Endothelial cell of umbilical vein (primary cell): Measurements from ENCODE around the gene OTUB1.
"Not testable (repeated sequence)": the region's sequence is repeated elsewhere in the genome, so short reads cannot be mapped to it uniquely, and the experiment has no call there.

Experiments
- MAX ChIP-seq: IDR thresholded peaks from 2 replicates; pipeline ENCODE4 v1.6.1; 2011; ENCODE audit not compliant: insufficient read depth, insufficient read length
- MYC ChIP-seq: IDR thresholded peaks from one replicate; pipeline ENCODE4 v1.6.1; 2011; ENCODE audit warnings: mild to moderate bottlenecking, low read depth, low read length
- POLR2A ChIP-seq: IDR thresholded peaks from 2 replicates; pipeline ENCODE4 v1.6.1; 2012; ENCODE audit warnings: low read depth, mild to moderate bottlenecking, control low read depth, low read length
- POLR2AphosphoS5 ChIP-seq: IDR thresholded peaks from 2 replicates; pipeline ENCODE4 v1.6.1; 2012; ENCODE audit warnings: low read depth, mild to moderate bottlenecking, control low read depth, low read length, moderate library complexity; ENCODE audit not compliant: insufficient read depth
- TF ChIP-seq, protein P1 (sequence below), 2 donors: IDR thresholded peaks; 1 replicate in 1 of 2; 2 replicates in 1 of 2; pipeline ENCODE4 v1.5.1; 2011; ENCODE audit warnings: low read length in 2 of 2, mild to moderate bottlenecking in 2 of 2, moderate library complexity in 2 of 2, control low read depth in 1 of 2, inconsistent platforms in 1 of 2, low read depth in 1 of 2; ENCODE audit not compliant: insufficient read depth in 1 of 2; ENCODE audit errors: extremely low read depth in 1 of 2

DNA sequence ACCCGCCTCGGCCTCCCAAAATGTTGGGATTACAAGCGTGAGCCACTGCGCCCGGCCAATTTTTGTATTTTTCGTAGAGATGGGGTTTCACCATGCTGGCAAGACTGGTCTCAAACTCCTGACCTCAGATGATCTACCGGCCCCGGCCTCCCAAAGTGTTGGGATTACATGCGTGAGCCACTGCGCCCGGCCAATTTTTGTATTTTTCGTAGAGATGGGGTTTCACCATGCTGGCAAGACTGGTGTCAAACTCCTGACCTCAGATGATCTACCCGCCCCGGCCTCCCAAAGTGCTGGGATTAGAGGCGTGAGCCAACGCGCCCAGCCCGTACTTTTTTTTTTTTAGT, 12.4 kb upstream of the OTUB1 start:
- TF ChIP-seq, protein P1, sequence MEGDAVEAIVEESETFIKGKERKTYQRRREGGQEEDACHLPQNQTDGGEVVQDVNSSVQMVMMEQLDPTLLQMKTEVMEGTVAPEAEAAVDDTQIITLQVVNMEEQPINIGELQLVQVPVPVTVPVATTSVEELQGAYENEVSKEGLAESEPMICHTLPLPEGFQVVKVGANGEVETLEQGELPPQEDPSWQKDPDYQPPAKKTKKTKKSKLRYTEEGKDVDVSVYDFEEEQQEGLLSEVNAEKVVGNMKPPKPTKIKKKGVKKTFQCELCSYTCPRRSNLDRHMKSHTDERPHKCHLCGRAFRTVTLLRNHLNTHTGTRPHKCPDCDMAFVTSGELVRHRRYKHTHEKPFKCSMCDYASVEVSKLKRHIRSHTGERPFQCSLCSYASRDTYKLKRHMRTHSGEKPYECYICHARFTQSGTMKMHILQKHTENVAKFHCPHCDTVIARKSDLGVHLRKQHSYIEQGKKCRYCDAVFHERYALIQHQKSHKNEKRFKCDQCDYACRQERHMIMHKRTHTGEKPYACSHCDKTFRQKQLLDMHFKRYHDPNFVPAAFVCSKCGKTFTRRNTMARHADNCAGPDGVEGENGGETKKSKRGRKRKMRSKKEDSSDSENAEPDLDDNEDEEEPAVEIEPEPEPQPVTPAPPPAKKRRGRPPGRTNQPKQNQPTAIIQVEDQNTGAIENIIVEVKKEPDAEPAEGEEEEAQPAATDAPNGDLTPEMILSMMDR (IDR thresholded peaks at IDR 0.05; ENCODE audit: extremely low read depth in 1 of 2, insufficient read depth in 1 of 2, low read depth in 1 of 2, low read length in 2 of 2), result not testable (repeated sequence)
- TF ChIP-seq POLR2AphosphoS5, MAX, MYC, POLR2A: not testable (repeated sequence)
